ENCODE measurements around the gene ANKRD17.

- TF ChIP-seq CTCF (conservative IDR thresholded peaks at IDR 0.05; ENCODE audit: low read depth, low read length) (peak; percentile 55; the same call in 1 of the 2 replicates), EZH2 (IDR thresholded peaks at IDR 0.05; ENCODE audit: low read length, unreplicated experiment) (no peak)
Measured at GRCh38 chr4:73258436-73258685, 237 bp downstream of the ANKRD17 start.
